D721Med (cell line): ENCODE results near the gene GFRA1.
A peak's percentile ranks its signal among the peaks of the same experiment; 100 is the strongest.

ENCODE experiments used
- DNase-seq: peaks from one replicate; pipeline ENCODE4 v3.0.0; 2011; ENCODE audit warnings: low spot score; ENCODE audit not compliant: insufficient read length
- FAIRE-seq: peaks from 2 replicates; lab custom pipeline; 2011; peaks lifted over from hg19 to GRCh38; lab: Jason Lieb, UNC
- CTCF ChIP-seq: IDR thresholded peaks from 2 replicates; pipeline ENCODE4 v1.5.1; 2012; ENCODE audit warnings: mild to moderate bottlenecking, control low read depth; ENCODE audit not compliant: insufficient read depth; ENCODE audit errors: missing control alignments

The GFRA1 gene

DNA sequence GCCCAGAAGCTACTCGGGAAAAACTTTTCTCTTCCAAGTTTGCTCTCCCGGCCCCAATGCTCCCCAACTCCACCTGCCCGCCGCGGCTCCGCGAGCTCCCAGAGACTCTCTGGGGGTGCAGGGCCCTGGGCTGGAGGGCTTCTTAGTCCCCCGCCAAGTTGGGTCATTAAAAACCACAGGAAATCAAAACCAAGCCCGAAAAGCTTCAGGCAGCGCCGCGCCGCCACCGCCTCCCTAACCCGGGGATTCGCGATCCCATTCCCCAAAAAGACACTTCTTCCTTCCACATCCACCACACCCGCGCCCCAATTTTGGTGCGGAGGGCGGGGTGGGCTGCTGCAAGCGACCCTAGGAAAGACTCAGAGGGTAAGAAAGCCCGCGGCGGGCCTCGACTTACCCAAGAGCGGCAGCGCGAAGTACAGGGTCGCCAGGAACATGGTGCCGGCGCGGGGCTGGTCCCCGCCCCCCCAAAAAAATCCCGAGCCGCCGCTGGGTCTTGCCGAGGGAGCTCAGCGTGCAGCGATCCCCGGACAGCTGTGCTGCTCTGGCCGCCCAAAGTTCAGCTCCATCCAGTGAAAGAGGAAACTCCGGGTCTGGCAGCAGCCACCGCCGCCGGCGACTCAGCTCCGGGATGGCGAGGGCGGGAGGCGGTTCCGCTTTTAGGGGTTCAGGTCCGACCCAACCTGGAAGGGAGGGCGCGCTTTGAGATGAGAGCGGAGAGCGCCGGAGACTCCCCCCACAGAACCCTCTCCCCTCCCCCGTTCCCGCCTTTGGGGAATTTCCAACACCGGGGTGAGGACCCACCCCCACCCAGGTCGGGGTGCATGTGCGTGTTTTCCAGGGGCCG is 1.2 kb downstream of the GFRA1 start:
- no peak for TF ChIP-seq CTCF
- DNase-seq (no peak), FAIRE-seq (no peak)

GRCh38 chr10:116270771-116271592 is 2.0 kb downstream of the GFRA1 start:
- FAIRE-seq (no peak), DNase-seq (no peak)
- no peak for TF ChIP-seq CTCF

DNA sequence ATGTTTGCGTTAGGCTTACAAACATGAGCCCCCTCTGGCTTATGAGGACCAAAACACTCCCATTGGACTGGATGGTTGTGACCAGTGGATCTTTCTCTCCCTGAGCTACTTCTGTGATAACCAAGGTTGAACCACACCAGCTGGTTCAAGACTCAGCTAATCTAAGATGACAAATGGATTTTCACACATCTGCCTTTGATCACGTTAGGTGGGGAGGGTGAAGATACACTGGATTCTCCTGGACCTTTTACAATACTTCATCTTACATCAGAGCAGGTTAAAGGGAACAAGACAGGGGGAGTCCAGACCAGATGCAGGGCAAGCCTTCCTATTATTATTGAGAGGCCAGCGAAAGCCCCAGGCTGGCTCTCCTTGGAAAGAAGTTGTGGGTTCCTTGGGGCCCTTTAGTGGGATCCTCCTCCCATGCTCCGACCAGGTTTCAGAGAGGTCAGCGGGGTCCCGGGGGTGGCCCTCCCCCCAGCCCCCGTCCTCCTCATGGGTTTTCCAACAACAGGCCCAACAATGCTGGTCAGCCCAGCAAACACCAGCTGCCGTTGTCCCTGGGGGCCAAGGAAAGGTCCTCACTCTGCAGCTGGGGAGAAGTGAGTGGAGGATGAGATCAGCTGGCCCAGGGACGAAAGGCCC is 2.8 kb downstream of the GFRA1 start:
- FAIRE-seq (no peak), DNase-seq (no peak)
- TF ChIP-seq CTCF: no peak

DNA sequence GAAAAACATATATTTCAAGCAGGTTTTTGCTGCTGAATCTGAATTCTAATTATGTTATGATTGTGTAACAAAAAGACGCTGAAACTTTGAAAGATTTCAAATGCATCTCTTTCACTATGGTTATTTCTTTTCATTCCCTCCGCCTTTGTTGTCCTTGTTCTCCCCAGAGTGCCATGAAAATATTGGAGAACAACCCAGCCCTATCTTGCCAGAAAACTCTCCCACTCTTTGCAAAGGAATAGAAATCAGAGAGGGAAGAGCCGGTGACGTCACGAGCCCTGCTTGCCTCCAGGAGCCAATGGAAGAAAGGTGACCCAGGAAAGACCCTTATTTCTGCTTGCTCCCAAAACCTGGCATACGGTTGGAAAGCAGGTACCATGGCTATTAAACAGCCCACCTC is 3.4 kb downstream of the GFRA1 start:
- no peak for TF ChIP-seq CTCF
- DNase-seq (no peak), FAIRE-seq (no peak)

DNA sequence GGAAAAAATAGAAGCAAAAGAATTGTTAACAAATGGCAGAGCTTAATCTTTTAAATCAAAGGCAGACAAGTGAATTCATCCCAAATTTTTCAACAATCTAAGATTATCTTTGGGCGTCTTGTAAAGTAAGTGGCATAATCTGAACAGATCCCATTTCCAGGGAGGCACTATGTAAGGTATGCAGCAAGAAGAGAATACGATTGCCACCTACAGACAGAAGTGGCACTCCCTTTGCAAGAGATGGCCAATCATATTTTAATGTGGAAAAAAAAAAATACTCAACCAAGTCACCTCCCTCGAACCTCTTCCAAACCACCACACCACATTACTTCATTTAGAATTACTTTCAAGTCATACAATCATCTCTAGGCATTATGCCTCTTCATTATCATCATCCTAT is 4.0 kb downstream of the GFRA1 start:
- DNase-seq (no peak), FAIRE-seq (no peak)
- peak; percentile 31 for TF ChIP-seq CTCF

DNA sequence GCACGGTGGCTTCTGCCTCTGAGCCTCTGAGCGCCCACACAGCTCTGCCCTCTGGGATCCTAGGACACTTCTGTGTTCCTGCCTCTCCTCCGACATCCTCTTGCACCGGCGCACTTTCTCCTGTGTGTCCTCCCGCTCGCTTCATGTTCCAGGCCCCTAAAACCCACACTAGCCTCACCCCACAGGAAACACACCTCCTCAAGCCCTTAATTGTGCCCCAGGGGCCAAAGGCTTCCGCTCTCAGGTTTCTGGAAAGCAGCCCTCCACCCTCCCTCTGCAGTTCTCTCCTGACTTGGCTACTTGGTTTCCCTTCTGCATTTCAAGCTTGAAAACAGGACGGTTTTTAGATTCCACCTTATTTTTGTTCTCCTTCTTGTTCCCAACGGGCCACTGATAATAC is 7.3 kb downstream of the GFRA1 start:
- TF ChIP-seq CTCF: no peak
- FAIRE-seq: no peak
- DNase-seq: no peak
